Measurements from ENCODE around the gene SLC6A8. TPM values are rescaled to one million over a fixed set of nuclear protein-coding genes. Genes with fewer than 3 reads are reported as not detected.
"Not testable (repeated sequence)": the region's sequence is repeated elsewhere in the genome, so short reads cannot be mapped to it uniquely, and the experiment has no call there.

SLC6A8 gene
- total RNA-seq, 2 donors from 2014 or later = 25.4 to 95.4 TPM

DNA sequence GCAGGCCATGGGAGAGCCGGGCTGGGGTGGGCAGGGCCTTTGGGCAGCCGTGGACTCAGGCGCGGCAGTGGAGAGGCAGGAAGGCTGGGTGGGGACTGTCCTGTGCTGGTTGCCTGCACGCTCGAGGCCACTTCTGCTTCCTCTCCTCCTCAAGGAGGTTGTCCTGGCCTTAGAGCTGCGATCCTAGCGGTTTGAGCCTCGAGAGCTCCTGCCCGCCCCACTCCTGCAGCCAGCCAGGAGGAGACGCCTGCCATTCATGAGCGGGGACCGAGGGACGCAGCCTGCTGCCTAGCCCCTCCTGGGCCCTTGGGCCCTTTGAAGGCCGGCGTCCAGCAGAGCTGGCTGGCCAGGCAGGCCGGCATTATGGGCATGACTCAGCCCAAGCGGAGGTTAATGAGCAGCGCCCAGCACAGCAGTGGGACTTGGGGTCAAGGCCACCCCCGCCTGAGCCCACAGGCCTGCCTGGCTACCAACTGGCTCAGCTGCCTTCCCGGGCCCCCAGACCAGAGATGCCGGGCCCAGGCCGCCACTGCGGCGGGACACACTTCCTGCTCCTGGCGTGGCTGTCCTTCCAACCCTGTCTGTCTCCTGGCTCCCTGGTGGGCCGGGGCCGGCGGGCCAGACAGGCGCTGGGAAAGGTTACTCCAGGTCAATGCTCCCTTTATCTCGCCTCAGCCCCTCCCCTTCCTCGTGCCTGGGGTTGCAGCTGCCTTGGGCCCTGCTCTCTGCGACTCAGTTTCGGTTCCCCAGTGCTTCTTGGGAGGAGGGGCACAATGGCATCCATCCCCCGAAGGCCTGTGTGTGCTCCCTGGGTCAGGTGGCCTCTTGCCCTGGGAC, 38.8 kb downstream of the SLC6A8 start:
- Histone ChIP-seq H3K36me3 (no peaks in the 10 kb centered on the region), H3K9me3 (no peaks in the 10 kb centered on the region), H3K27ac (peak overlapping the region; percentile 55 to 76), H3K27me3 (replicated peaks; ENCODE audit: insufficient read depth) (no peaks in the 10 kb centered on the region), H3K4me1 (replicated peaks) (no peaks in the 10 kb centered on the region), H3K4me3 (no peak overlapping the region)
- intact Hi-C loops (cut with DNase I) = no loop called here
- TF ChIP-seq, protein P1, sequence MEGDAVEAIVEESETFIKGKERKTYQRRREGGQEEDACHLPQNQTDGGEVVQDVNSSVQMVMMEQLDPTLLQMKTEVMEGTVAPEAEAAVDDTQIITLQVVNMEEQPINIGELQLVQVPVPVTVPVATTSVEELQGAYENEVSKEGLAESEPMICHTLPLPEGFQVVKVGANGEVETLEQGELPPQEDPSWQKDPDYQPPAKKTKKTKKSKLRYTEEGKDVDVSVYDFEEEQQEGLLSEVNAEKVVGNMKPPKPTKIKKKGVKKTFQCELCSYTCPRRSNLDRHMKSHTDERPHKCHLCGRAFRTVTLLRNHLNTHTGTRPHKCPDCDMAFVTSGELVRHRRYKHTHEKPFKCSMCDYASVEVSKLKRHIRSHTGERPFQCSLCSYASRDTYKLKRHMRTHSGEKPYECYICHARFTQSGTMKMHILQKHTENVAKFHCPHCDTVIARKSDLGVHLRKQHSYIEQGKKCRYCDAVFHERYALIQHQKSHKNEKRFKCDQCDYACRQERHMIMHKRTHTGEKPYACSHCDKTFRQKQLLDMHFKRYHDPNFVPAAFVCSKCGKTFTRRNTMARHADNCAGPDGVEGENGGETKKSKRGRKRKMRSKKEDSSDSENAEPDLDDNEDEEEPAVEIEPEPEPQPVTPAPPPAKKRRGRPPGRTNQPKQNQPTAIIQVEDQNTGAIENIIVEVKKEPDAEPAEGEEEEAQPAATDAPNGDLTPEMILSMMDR (IDR thresholded peaks at IDR 0.05) = no peak
- no peak for TF ChIP-seq POLR2A (IDR thresholded peaks at IDR 0.05)
- TF ChIP-seq POLR2AphosphoS5 (IDR thresholded peaks at IDR 0.05) = no peak
- DNase-seq (ENCODE audit: low spot score) = no peak
- WGBS = 21% methylated on average over 12 of the region's 35 CpGs

DNA sequence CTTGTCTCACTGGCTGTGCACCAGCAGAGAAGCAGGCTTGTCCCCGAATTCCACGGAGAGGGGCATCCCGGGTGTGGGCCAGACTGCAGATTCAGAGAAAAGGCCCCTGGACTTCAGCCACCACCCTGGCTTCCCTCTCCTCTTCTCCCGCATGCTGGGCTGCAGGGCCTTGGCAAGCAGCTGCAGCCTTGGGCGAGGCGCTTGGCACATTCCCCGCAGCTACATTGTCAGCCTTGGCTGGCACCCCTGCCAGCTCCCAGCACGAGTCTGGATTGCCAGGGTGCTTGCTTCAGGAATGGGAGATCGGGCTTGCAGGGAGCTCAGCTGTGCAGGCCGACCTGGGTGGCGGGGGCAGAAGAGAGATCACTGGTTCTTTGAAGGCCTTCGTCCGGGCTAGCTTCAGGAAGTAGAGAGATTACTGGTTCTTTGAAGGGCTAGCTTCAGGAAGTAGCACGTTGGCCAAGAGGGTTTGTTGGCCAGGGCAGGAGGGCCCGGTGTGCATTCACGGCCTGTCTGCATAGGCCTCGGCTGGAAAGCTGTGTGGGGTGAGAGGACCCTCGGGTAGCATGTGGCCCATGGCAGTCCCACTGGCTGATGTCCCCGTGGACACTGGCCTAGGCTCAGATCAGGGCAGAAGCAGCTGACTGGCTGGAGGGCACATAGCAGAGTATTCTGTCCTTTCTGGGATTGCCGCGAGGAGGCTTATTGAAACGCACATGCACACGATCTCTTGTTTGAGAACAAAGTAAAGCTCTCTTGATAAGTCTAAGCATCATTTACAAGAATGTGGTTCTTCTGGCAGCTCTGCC, 39.6 kb downstream of the SLC6A8 start:
- no peak overlapping the region for H3K4me3 ChIP-seq
- no peaks in the 10 kb centered on the region for H3K27me3 ChIP-seq (replicated peaks; ENCODE audit: insufficient read depth)
- peak; percentile 60 for DNase-seq (ENCODE audit: low spot score)
- intact Hi-C loops (cut with DNase I) = no loop called here
- no peaks in the 10 kb centered on the region for H3K36me3 ChIP-seq
- no peaks in the 10 kb centered on the region for H3K4me1 ChIP-seq (replicated peaks)
- peak overlapping the region; percentile 55 to 76 for H3K27ac ChIP-seq
- peak; percentile 48 for TF ChIP-seq POLR2AphosphoS5 (IDR thresholded peaks at IDR 0.05)
- TF ChIP-seq POLR2A (IDR thresholded peaks at IDR 0.05) = no peak
- TF ChIP-seq, protein P1 (IDR thresholded peaks at IDR 0.05) = no peak
- WGBS = 6% methylated on average over 16 of the region's 23 CpGs
- H3K9me3 ChIP-seq = no peaks in the 10 kb centered on the region

DNA sequence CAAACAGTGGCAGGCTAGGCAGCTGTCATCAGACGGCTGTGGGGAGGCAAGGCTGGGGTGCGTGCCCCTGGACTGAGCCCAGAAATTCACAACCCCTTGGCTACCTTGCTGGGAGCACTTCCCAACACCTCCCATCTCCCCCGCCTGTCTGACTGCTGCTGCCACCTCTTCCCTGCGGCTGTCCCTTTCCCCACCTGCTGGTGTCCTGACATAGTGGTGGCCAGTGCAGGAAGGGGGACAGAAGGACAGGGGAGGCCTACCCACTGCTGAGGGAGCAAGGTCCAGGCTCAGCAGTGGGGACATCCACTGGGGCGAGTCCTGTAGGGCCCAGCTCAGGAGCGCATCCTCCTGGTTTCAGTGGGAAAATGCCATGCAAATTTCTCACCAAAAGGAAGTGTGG, 40.4 kb downstream of the SLC6A8 start:
- no peaks in the 10 kb centered on the region for H3K4me1 ChIP-seq (replicated peaks)
- H3K36me3 ChIP-seq = no peaks in the 10 kb centered on the region
- intact Hi-C loops (cut with DNase I) = no loop called here
- H3K4me3 ChIP-seq = no peak overlapping the region
- DNase-seq (ENCODE audit: low spot score) = no peak
- no peaks in the 10 kb centered on the region for H3K27me3 ChIP-seq (replicated peaks; ENCODE audit: insufficient read depth)
- TF ChIP-seq, protein P1 (IDR thresholded peaks at IDR 0.05) = no peak
- no peak for TF ChIP-seq POLR2A (IDR thresholded peaks at IDR 0.05)
- no peak for TF ChIP-seq POLR2AphosphoS5 (IDR thresholded peaks at IDR 0.05)
- H3K9me3 ChIP-seq = no peaks in the 10 kb centered on the region
- peak overlapping the region in 1 of 2 donors; percentile 76 for H3K27ac ChIP-seq
- WGBS = 74% methylated on average over 6 of the region's 6 CpGs

DNA sequence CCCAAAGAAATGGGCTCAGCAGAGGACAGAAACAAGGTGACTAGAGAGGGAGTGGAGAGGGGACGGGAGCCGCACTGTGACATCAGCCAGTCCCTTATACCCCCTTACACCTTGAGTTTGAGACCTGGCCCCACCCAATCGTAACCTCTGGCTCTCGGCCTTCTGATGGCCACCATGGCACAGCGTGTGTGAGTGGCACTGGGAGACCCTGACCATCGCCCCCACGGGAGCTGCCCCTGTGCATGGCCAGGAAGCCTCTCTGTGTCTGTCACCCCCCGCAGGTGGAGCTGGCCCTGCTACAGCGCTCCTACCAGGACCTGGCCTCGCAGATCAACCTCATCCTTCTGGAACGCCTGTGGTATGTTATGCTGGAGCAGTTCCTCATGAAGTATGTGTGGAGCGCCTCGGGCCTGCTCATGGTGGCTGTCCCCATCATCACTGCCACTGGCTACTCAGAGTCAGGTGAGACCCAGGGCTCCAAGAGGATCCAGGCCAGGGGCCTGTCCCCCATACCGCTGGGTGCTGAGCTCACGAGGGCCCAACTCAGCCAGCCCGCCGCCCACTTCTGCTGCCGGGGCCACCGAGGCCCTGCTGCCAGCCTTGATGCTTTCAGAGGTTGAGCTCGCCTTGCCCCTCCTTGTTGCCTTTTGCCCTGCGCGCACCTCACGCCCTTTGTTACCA, 41.4 kb downstream of the SLC6A8 start:
- WGBS = 92% methylated on average over 15 of the region's 23 CpGs
- intact Hi-C loops (cut with DNase I) = no loop called here
- H3K36me3 ChIP-seq = no peaks in the 10 kb centered on the region
- H3K27ac ChIP-seq = no peak overlapping the region
- no peaks in the 10 kb centered on the region for H3K27me3 ChIP-seq (replicated peaks; ENCODE audit: insufficient read depth)
- DNase-seq (ENCODE audit: low spot score) = no peak
- TF ChIP-seq POLR2A (IDR thresholded peaks at IDR 0.05) (no peak), POLR2AphosphoS5 (IDR thresholded peaks at IDR 0.05) (no peak)
- TF ChIP-seq, protein P1 (IDR thresholded peaks at IDR 0.05) = no peak
- no peaks in the 10 kb centered on the region for H3K9me3 ChIP-seq
- no peak overlapping the region for H3K4me3 ChIP-seq
- no peaks in the 10 kb centered on the region for H3K4me1 ChIP-seq (replicated peaks)

DNA sequence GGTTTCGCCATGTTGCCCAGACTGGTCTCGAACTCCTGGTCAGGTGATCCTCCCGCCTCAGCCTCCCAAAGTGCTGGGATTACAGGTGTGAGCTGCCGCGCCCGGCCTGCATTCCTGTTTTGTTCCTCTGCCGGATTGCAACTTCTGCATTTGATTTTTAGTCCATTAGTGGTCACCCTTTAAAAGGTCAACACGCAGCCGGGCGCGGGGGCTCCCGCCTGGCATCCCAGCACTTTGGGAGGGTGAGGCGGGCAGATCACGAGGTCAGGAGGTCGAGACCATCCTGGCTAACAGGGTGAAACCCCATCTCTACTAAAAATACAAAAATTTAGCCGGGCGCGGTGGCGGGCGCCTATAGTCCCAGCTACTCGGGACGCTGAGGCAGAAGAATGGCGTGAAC, 42.4 kb downstream of the SLC6A8 start:
- H3K4me1 ChIP-seq (replicated peaks); H3K36me3 ChIP-seq; H3K27ac ChIP-seq; H3K9me3 ChIP-seq; intact Hi-C loops (cut with DNase I); H3K4me3 ChIP-seq; DNase-seq (ENCODE audit: low spot score); H3K27me3 ChIP-seq (replicated peaks; ENCODE audit: insufficient read depth): not testable (repeated sequence)
- 95% methylated on average over 14 of the region's 23 CpGs for WGBS

Data from prostate gland (tissue), 2 donors.